Activated CD8-positive, alpha-beta T cell treated with anti-CD3 and anti-CD28 coated beads for 36 hours (primary cell): ENCODE measurements around the gene PWWP2B. TPM values are rescaled to one million over a fixed set of nuclear protein-coding genes. Genes with fewer than 3 reads are reported as not detected.

Experiments
- ATAC-seq: fragments of 200-7000 bp; cut with Tn5 transposase; one replicate; pipeline ENCODE4 v1.10.0; 2021; ENCODE audit warnings: mild to moderate bottlenecking, moderate library complexity
- CTCF ChIA-PET: fragments of 350-600 bp; sonication (Branson Sonifier 250); formaldehyde crosslinking; loops from one replicate; lab custom pipeline; 2021; ENCODE audit warnings: antibody characterized with exemption; lab: Charles Lee
- POLR2A ChIA-PET: fragments of 350-600 bp; sonication (Branson Sonifier 250); formaldehyde crosslinking; loops from one replicate; lab custom pipeline; 2021; ENCODE audit warnings: antibody characterized with exemption; lab: Charles Lee
- DNase-seq: peaks from one replicate; pipeline ENCODE4 v3.0.0-alpha.2; 2020
- H3K27ac Mint-ChIP-seq: one replicate; pipeline ENCODE4 v1.8.0; 2021; ENCODE audit warnings: mild to moderate bottlenecking, mixed read lengths
- H3K27me3 Mint-ChIP-seq: one replicate; pipeline ENCODE4 v1.8.0; 2021; ENCODE audit warnings: mixed read lengths
- H3K36me3 Mint-ChIP-seq: one replicate; pipeline ENCODE4 v1.8.0; 2021; ENCODE audit warnings: low read depth, mixed read lengths
- H3K4me1 Mint-ChIP-seq: one replicate; pipeline ENCODE4 v1.8.0; 2021; ENCODE audit warnings: low read depth, mixed read lengths
- H3K4me3 Mint-ChIP-seq: one replicate; pipeline ENCODE4 v1.8.0; 2021; ENCODE audit warnings: mild to moderate bottlenecking, moderate library complexity, mixed read lengths
- H3K9me3 Mint-ChIP-seq: one replicate; pipeline ENCODE4 v1.8.0; 2021; ENCODE audit warnings: mixed read lengths
- intact Hi-C: fragments of 100-400 bp; cut with micrococcal nuclease; formaldehyde crosslinking; loops from one replicate; pipeline ENCODE4 v1.10.0; 2022
- total RNA-seq, 2 experiments: library from RNA; stranded (reverse); gene quantifications; one replicate each; pipeline ENCODE4 v1.2.3, GENCODE V29; 2021
- TF ChIP-seq, protein P1 (sequence below): fragments of 200-600 bp; IDR thresholded peaks from one replicate; pipeline ENCODE4 v1.8.0; 2022; ENCODE audit warnings: antibody characterized with exemption, mild to moderate bottlenecking

PWWP2B gene
- total RNA-seq, 2 experiments from 2014 or later, result 6.0 to 6.6 TPM

DNA sequence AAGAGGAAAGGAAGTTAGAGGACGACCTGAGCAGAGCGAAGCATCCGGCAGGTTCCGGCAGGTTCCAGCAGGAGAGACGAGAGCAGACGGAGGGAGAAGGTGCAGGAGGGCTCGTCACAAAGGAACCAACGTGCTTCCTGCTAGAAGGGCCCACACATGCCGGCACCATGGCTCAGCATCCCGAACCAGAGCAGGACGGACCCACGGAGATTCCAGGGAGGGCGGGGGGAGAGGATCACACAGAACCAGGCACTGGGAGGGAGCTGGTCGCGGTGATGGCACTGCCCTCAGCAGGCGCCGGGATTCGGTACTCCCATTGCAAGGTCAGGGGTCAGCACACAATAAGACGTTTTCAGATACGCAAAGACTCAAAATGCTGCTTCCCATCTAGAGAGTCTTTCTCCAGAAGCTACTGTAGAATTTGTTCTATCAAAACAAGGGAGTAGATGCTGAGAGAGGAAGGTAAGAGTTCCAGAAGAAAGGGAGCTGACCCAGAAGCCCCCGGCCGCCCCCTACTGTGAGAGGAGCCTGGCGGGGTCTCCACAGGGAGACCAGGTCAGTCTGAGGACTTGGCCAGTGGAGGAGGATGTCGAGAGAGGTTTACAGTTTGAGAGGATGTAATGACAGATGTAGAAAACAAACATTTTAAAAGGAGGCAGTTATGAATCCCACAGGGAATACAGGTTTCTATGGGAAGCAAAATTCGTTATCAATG is 23.6 kb upstream of the PWWP2B start:
- H3K9me3 Mint-ChIP-seq, result no peaks in the 10 kb centered on the region
- intact Hi-C loops, result no loop called here
- ATAC-seq (no peak), DNase-seq (no peak)
- ChIA-PET POLR2A (no interaction called here), CTCF (interaction anchor here (0.9 to 1.9 kb wide), 3 partner anchors 12 to 80 kb away, joined by 3 to 6 read pairs (median 4); no protein-coding TSS in a partner anchor)
- H3K36me3 Mint-ChIP-seq, result no peaks in the 10 kb centered on the region
- H3K27me3 Mint-ChIP-seq, result no peaks in the 10 kb centered on the region
- H3K4me3 Mint-ChIP-seq, result no peak overlapping the region
- no peak overlapping the region for H3K27ac Mint-ChIP-seq
- H3K4me1 Mint-ChIP-seq, result peaks cover 4% of the 10 kb centered on the region
- TF ChIP-seq, protein P1, sequence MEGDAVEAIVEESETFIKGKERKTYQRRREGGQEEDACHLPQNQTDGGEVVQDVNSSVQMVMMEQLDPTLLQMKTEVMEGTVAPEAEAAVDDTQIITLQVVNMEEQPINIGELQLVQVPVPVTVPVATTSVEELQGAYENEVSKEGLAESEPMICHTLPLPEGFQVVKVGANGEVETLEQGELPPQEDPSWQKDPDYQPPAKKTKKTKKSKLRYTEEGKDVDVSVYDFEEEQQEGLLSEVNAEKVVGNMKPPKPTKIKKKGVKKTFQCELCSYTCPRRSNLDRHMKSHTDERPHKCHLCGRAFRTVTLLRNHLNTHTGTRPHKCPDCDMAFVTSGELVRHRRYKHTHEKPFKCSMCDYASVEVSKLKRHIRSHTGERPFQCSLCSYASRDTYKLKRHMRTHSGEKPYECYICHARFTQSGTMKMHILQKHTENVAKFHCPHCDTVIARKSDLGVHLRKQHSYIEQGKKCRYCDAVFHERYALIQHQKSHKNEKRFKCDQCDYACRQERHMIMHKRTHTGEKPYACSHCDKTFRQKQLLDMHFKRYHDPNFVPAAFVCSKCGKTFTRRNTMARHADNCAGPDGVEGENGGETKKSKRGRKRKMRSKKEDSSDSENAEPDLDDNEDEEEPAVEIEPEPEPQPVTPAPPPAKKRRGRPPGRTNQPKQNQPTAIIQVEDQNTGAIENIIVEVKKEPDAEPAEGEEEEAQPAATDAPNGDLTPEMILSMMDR, result no peak

DNA sequence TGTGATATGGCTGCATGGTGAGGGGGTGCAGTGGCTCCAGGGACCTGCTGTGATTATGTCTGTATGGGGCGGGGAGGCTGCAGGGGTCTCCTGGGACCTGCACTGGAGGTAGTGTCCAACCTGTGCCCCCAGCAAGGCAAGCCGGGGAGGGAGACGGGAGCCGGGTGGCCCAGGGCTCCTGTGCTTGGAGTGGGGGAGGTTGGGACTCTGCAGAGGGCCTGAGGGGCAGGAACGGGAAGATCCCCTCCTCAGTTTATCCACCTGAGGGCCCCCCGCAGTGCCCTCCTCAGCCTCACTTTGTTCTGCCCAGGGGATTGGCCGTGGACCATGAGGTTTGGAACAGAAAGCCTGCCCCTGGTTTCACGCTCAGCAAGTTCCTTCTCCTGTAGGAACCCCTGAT is 22.8 kb upstream of the PWWP2B start:
- DNase-seq (no peak), ATAC-seq (no peak)
- TF ChIP-seq, protein P1, result no peak
- H3K27ac Mint-ChIP-seq, result no peak overlapping the region
- CTCF ChIA-PET, result interaction anchor here (1.9 kb wide), 1 partner anchor 13 kb away, joined by 6 read pairs; no protein-coding TSS in a partner anchor
- POLR2A ChIA-PET, result no interaction called here
- intact Hi-C loops, result no loop called here
- H3K4me1 Mint-ChIP-seq, result peaks cover 4% of the 10 kb centered on the region
- H3K9me3 Mint-ChIP-seq, result no peaks in the 10 kb centered on the region
- no peak overlapping the region for H3K4me3 Mint-ChIP-seq
- H3K27me3 Mint-ChIP-seq, result no peaks in the 10 kb centered on the region
- H3K36me3 Mint-ChIP-seq, result no peaks in the 10 kb centered on the region

DNA sequence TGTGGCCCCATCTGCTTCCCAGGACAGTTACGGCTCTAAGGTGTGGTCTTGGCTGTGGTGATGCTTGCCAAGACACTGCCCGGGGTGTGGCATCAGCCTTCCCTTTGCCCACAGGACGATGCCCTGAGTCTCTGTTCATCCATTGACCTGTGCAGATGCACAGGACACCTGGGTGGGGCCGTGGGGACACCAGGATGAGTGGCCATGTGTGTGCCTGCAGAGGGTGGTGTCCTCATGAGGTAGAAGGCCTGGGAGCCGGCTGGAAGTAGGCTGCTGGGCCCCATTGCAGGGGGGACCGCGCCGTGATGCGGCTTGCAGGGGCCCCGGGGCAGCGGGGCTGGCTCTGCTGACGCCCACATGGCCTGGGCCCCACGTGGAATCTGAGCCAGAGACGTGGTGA is 22.4 kb upstream of the PWWP2B start:
- TF ChIP-seq, protein P1, result no peak
- no peak overlapping the region for H3K27ac Mint-ChIP-seq
- no peaks in the 10 kb centered on the region for H3K27me3 Mint-ChIP-seq
- CTCF ChIA-PET, result interaction anchor here (1.9 kb wide), 1 partner anchor 13 kb away, joined by 6 read pairs; no protein-coding TSS in a partner anchor
- peaks cover 4% of the 10 kb centered on the region for H3K4me1 Mint-ChIP-seq
- no peaks in the 10 kb centered on the region for H3K36me3 Mint-ChIP-seq
- no peak overlapping the region for H3K4me3 Mint-ChIP-seq
- ATAC-seq (no peak), DNase-seq (no peak)
- intact Hi-C loops, result no loop called here
- no peaks in the 10 kb centered on the region for H3K9me3 Mint-ChIP-seq
- POLR2A ChIA-PET, result no interaction called here

DNA sequence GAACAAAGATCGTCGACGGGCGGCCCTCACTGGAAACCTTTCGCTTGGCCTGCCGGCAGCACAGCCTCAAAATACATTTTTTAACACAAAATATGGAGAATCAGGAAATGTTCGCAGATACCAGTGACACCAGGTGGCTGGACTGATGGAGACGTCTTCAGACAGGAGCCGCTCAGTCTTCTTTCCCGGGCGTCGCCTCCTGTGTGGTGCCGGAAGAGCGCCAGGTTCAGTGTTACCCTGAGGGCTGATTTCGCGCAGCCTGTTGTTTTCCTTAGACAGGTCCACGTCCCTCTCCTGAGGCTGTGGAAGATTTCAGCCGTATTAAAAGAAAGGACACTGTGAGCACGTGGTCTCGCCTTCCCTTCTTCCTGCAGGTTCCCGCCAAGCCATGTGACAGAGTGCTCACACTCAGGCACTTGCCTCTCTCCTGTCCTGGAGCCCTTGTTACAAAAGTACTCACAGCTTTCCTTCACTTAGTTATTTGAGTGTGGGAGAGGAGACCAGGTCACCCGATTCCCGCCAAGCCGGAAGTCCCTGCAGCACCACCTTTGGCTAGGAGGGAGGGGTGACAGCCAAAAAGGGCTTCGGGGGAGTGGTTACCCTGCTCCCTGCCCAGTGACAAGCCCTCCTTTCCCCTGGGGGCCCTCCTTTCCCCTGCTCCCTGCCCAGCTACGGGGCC is 21.7 kb upstream of the PWWP2B start:
- no peak overlapping the region for H3K27ac Mint-ChIP-seq
- H3K9me3 Mint-ChIP-seq, result no peaks in the 10 kb centered on the region
- ChIA-PET CTCF (no interaction called here), POLR2A (no interaction called here)
- no peaks in the 10 kb centered on the region for H3K36me3 Mint-ChIP-seq
- DNase-seq (no peak), ATAC-seq (no peak)
- peaks cover 4% of the 10 kb centered on the region for H3K4me1 Mint-ChIP-seq
- intact Hi-C loops, result no loop called here
- H3K4me3 Mint-ChIP-seq, result no peak overlapping the region
- TF ChIP-seq, protein P1, result no peak
- no peaks in the 10 kb centered on the region for H3K27me3 Mint-ChIP-seq

DNA sequence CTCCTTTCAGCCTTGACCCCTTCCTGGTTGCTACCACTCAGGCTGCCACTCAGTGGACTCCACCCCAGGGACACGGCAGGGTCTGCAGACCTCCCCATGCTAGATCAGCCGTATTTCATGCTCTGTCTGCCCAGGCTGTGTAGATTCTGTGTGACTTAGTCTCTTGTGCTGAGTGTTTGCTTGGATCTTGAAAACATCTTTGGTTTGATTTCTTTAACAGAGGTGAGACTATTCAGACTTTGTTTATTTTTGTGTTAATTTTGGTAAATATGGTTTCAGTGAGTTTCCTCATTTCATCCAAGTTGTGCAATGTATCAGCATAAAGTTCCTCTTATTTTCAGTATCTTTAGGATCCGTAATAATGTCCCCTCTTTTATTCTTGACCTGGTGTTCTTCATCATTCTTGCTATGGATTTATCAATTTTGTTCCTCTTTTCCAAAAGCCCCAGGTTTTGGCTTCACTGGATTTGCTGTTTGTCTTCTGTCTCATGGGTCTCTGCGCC is 21.2 kb upstream of the PWWP2B start:
- no peak for DNase-seq
- POLR2A ChIA-PET, result no interaction called here
- H3K27ac Mint-ChIP-seq, result no peak overlapping the region
- H3K27me3 Mint-ChIP-seq, result no peaks in the 10 kb centered on the region
- peaks cover 4% of the 10 kb centered on the region for H3K4me1 Mint-ChIP-seq
- CTCF ChIA-PET, result no interaction called here
- no peaks in the 10 kb centered on the region for H3K36me3 Mint-ChIP-seq
- TF ChIP-seq, protein P1, result no peak
- no peak overlapping the region for H3K4me3 Mint-ChIP-seq
- no peak for ATAC-seq
- intact Hi-C loops, result no loop called here
- no peaks in the 10 kb centered on the region for H3K9me3 Mint-ChIP-seq
